HG03460 (cell line): ENCODE results near the gene TTLL1.

Experiments used
- ATAC-seq: cut with Tn5 transposase; IDR thresholded peaks from one replicate; pipeline ENCODE4 v1.9.1; 2021; ENCODE audit not compliant: unreplicated experiment

The TTLL1 gene

DNA sequence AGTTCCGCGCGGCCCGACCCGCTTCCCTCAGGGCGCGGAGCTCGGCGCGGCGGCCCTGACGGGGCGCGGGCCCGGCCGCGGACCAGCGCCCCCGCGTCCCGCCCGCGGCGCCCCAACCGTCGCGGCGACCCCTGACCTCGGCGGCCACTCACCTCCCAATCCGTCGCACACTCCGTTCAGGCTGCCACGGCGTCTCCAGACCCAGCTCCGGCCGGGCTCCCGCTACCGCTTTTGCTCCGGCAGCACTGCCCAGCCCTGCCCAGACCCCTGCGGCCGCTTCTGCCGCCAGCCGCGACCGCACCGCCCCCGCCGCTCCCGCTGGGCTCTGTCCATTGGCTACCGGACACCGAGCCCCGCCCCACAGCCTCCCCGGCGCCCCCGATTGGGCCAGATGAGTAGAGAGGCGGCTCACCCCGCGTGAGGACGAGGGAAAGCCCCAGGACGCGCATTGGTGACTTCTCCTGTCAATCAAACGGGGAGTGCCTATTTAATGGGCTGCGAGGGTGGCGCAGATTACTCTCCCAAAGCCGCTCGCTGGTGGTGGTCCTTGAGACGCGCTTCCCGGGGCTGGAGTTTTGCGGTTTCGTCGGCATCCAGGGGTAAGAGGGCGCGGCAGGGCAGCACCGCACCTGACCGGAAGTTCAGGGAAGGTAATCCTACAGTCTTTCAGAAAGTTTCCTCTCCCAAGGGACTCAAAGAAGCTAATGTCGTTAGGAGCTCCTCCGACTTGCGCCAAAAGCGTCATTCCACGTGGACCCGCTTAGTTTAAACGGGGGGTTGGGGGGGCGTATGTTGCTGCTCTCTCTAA is 74.1 kb downstream of the TTLL1 start, which contains the start of gene PACSIN2:
PACSIN2 (minus strand) TSS at position 281 of the 808 bp plus-strand sequence. CDS start 103,069 bp downstream, outside the sequence.
- peak; percentile 95 for ATAC-seq

GRCh38 chr22:43014316-43014868 is 74.8 kb downstream of the TTLL1 start:
- ATAC-seq = no peak

DNA sequence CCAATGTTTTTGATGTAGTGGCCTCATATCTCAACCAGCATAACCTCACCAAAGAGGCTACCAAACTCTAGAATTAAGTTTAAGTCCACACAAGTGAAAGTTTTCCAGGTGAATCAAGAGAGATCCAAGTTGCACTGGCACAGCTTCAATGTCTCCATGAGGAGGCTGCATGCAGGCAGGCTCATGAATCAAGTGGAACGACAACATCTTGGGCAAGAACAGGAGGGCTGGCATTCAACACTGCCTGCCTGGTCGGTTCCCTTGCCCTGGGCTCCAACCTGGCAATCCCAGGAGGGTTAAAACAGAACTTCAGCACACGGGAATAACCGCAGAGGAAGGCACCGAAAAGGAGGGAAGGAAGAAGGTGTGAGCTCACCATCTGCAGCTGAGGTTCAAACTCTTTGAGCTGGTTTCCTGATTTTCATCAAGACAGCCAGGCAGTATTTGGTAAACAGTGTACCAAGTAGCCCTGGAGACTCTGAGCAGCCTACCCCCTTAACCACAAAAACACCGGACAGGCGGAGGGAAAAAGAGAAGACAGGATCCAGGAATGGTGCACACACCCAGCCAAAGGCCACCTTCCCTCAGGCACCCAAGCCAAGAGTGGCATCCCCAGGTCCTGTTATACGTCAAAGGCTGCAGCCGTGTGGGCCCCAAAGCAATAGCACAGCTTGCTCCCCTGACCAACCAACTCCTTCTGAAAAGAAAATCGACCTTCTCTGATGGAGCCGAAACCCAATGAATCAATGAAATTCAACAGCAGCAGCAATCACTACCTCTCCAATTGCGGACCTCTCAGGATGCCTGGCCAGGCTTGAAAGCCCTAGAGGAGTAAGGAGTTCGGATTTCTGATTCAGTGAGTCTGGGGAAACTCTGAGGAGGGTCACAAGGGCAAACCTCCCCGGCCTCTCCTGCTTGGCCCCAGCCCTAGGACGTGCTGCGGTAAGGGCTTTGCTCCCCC is 75.6 kb downstream of the TTLL1 start:
- no peak for ATAC-seq

GRCh38 chr22:43012390-43012789 is 76.8 kb downstream of the TTLL1 start:
- ATAC-seq = no peak

DNA sequence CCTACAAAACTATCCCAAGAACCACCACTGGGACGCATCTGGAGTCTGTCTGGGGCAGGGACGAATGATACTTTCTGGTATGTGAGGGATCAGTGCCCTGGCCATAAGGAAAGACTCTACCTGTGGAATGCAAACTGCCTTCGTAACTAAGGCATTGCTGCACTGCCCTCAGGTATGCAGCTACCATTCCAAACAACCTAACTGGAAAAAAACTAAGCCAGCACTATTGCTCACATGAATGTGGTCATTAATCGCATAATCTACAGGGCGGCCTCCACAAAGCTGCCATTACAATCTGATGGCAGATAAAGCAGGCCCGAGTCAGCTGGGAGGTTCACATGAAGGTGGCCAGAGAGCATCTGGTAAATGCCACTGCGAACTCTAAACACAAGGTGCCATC is 78.1 kb downstream of the TTLL1 start:
- no peak for ATAC-seq

DNA sequence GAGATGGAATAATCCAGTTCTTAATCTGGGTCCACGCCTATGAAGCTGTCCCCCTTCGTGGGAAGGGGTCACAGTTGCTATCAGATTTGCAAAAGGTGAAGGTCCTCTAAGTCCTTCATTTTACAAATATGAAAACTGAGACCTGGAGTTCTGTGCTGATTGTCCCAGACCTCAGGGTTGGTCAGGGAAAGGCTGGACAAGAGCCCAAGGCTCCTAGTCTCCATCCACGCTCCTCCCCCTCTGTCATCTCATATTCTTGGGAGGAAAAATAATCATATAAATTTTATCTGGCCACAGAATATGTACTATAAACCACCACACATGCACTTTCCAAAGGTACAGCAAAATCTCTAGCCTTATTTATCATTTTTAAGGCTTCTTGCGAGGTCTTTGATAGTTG is 79.7 kb downstream of the TTLL1 start:
- ATAC-seq = no peak

DNA sequence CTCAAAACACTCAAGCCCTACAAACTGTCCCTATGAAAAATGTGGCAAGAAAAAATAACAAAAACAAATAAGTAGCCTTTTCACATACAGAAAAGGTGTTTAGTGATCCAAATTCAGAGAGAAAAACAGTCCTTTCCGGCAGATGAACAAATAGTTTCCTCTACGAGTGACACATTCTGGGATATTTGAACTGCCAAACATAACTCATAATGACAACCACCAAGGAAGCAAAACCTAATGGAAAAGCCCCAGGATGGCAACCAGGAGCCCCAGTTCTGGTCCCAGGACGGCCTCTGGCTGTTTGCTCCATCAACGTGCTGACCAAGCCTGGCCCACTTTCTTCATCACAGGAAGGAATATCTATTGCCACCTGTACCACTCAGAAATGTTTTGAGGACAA is 80.3 kb downstream of the TTLL1 start:
- ATAC-seq = no peak

DNA sequence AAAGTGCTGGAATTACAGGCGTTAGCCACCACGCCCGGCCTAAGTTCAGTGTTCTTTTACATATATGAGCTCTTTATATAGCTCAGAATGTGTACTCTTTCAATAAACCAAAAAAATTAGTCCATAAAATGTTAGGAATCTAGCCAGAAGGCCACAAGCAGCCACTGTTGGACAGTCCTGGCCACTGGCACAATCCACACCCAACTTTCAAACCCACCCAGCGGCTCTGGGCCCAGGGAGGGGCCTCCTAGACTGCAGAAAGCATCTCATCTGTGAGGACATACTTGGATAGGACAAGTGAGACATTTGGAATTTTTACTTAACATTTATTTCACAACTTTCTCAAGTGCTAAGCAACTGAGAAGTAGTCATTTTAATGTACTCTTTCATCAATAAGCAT is 80.7 kb downstream of the TTLL1 start:
- no peak for ATAC-seq

DNA sequence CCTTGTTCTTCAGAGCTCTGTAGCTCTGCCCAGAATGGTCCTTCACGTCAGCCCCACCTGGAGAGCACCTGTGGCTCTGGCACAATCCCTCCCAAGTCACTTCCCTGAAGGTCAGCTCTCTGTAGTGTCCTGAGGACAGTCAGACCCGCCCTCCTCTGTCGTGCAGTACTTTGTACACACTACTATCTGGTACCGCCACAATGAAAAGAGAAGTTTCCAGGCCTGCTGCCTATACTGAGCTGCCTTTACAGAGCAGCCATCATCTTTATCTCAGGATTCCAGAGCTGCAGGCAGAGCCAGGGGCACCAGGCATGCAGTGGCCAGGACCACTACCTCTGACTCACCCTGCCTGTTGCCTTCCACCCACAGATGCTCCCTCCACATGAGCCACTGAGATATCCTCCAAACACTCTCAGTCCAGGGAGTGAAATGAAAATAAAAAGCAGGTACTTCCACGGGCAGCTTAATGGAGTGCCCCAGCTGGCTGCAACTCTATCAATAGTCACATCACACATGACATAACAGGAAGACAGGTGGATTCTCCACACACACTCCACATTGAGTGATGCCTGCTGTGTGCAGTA is 81.6 kb downstream of the TTLL1 start:
- ATAC-seq = no peak

GRCh38 chr22:43006753-43007152 is 82.4 kb downstream of the TTLL1 start:
- ATAC-seq = no peak

- ATAC-seq = no peak
Observed at GRCh38 chr22:43006016-43006505, 83.1 kb downstream of the TTLL1 start.

DNA sequence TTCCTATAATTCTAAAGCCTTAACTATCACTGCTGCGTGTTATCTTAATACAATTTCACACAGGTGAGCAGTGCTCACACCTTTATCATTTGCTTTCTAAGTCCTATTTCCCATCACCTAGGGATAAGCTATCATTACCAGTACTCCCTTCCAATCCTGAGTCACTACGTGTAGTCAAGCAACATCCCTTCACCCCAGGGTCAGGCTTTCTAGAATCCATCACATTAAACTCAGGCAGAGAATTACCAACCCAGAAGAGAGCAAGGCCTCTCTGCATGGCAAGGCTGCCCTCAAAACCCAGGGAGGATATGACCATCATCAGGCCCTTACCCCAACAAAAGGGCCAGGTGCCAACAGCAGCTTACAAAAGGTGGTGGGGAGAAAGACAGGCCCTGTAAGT is 84.1 kb downstream of the TTLL1 start:
- ATAC-seq = no peak

- no peak for ATAC-seq
Observed at GRCh38 chr22:43004362-43005035, 84.7 kb downstream of the TTLL1 start.

DNA sequence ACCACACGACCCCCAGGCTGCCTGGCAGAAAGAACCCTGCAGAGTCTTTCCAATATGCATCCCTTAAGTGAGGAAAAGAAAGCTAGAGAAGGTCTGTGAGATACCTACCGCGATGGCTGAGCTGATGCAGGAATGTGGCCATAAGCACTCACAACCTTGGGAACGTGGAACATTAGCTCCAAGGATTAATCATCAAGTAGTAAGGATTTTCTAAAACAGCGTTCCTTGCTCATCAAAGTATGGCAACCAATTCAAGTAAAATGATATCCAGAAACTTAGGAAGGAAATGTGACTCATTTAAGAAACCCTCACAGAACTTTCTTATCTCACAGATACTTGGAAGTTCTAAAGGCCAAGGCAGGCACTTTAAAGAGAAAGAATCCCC is 87.0 kb downstream of the TTLL1 start:
- ATAC-seq = no peak

DNA sequence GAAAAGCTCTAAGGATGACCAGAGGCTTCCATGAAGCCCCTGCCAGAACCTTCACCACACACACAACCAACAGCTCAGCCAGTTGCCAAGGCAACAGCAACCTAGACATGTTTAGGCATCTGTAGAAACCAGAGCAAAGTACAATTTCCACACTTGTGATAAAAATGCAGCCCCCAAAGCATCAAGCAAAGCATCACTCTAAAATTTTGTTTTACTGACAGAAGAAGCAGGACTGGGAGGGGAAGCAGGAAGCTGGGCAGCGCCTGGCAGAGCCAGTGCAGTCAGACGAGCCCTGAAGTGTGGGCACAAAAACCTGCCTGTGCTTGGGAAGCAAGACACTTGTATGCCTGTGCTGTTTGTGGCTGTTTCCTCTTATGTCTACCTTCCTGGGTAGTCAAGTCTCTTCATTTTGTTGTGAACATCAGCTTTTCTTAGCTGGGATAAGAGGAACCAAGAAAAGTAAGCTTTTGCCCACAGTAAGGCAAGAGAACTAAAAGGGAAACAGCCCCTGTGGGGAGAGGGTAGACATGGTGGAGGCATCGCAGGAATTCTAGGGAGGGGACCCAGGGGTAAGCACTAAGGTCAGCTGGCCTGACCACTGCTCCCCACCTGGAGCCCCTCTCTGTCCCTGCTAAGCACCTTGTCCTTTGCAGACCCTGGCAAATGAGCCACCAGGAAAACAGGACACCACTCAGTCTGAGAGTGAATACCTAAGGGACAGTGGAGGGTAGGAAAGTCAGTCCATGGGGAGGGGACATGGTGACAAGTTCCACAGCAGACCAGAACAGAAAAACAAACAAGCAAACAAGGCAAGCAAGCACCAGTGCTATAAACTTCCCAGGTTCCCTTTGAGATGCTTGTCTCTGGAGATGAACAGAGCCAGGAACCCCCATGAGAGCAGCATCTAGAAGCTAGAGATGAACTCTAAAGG is 87.7 kb downstream of the TTLL1 start:
- no peak for ATAC-seq

DNA sequence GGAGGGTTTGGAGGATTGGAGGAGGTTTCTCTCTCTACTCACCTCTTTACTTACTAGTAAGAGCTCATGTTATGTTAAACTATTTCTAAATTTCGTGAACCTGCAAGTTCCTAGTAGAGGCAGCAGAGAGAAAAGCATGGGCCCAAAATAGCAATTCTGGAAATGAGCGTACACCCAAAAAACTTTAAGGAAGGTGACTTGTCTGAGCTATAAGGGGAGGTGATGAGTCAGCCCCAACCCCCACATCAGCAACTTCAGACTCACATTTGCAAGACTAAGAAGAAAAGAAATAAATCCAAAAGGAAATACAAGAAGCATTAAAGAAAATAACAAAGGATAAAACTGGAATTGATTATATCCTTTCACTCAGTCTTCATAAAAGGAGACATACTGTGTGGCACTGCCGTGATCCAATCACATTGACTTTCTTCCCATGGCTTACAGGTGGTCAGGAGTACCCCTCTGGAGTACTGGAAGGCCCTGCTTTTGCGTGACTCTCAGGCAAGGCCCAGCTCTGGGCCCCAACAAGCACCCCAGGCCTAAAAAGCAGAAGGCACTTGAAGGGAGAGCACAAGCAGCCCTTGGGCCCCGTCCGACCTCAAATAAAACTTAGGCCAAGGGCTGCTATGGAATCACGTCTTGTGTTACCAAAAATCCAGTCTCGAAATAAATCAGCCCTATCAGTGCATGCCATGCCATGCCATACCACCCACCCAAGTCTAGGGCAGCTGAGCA is 88.6 kb downstream of the TTLL1 start:
- no peak for ATAC-seq

DNA sequence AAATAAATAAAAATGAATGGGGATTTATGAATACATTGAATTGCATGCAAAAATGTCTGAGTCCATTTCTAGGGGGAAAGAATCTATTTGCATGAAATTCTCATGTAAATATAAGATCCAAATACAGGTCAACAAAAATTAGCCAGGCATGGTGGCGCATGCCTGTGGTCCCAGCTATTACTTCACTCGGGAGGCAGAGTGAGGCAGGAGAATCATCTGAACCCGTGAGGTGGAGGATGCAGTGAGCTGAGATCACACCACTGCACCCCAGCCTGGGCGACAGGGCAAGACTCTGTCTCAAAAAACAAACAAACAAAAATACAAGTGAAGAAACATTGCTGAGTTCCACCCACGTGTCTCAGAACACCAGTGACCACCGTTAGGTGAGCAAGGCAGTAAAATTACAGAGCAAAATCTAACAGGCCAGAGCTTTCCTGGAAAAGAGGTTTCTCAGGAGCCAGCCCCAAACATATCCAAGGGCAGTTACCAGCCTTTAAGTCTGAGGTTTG is 91.6 kb downstream of the TTLL1 start:
- no peak for ATAC-seq

GRCh38 chr22:42996646-42997365 is 92.4 kb downstream of the TTLL1 start:
- ATAC-seq = no peak
